A673 (cell line): Measurements from ENCODE around the gene CCDC85C.
A peak's percentile ranks its signal among the peaks of the same experiment; 100 is the strongest.

ENCODE experiments used
- EZH2 ChIP-seq: fragments of 200-600 bp; sonication (generic); IDR thresholded peaks from 2 replicates; pipeline ENCODE4 v1.6.1; 2017; ENCODE audit warnings: borderline replicate concordance, low read depth, mild to moderate bottlenecking, mixed read lengths, antibody characterized with exemption, low read length; ENCODE audit not compliant: poor library complexity, severe bottlenecking
- TF ChIP-seq, protein P1 (sequence below): fragments of 300-800, 200-600 bp; sonication (generic); conservative IDR thresholded peaks from 2 replicates; pipeline ENCODE4 v1.5.1; 2017; ENCODE audit warnings: low read depth, mild to moderate bottlenecking, antibody characterized with exemption, low read length, moderate library complexity, mixed read lengths

DNA sequence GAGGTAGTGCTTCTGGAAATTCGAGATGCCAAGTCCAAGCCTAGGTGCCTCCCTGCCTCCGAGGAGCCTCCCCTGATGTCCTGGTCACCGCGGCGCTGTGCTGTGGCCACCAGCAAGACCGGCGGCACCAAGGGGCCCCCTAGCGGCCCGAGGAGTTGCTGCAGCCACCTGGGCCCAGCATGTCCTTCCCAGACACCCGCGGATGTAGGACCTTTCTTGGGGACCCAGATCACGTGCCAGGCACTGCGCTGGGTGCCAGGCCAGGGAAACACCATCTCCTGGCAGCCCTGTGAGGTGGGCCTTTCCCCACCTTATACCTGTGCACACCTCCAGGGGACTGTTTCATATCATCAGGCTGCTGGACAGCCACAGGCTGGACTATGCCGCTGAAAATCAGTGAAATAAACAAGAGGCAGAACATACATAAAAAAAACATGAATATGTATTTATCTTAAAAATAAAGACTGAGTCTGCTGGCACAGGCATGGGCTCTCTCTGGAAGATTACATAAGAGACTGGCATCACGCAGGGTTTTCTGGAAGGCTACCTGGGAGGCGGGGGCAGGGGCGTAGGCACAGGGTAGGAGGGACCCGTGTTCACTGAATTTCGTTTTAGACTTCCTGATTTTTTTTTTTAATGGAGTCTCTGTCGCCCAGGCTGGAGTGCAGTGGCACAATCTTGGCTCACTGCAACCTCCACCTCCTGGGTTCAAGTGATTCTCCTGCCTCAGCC lies 25.0 kb upstream of the CCDC85C start:
- TF ChIP-seq, protein P1, sequence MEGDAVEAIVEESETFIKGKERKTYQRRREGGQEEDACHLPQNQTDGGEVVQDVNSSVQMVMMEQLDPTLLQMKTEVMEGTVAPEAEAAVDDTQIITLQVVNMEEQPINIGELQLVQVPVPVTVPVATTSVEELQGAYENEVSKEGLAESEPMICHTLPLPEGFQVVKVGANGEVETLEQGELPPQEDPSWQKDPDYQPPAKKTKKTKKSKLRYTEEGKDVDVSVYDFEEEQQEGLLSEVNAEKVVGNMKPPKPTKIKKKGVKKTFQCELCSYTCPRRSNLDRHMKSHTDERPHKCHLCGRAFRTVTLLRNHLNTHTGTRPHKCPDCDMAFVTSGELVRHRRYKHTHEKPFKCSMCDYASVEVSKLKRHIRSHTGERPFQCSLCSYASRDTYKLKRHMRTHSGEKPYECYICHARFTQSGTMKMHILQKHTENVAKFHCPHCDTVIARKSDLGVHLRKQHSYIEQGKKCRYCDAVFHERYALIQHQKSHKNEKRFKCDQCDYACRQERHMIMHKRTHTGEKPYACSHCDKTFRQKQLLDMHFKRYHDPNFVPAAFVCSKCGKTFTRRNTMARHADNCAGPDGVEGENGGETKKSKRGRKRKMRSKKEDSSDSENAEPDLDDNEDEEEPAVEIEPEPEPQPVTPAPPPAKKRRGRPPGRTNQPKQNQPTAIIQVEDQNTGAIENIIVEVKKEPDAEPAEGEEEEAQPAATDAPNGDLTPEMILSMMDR = peak; percentile 99
- no peak for TF ChIP-seq EZH2
